ENCODE data around the gene DNAJC8. TPM values are rescaled to one million over a fixed set of nuclear protein-coding genes. Genes with fewer than 3 reads are reported as not detected.
A peak's percentile ranks its signal among the peaks of the same experiment; 100 is the strongest.

DNAJC8 gene
- total RNA-seq, 3 donors from 2014 or later (not counting 1 experiment from before 2014, with no cell fraction given): 85.3 to 85.9 (median 85.4) TPM

- H3K4me3 Mint-ChIP-seq: no peak overlapping the region
- peaks cover 0 to 15% of the 10 kb centered on the region in 2 donors for H3K27me3 Mint-ChIP-seq (ENCODE audit: low read depth in 2 of 2)
- DNase-seq: no peak
- no peak for TF ChIP-seq CTCF (IDR thresholded peaks at IDR 0.05)
- no peak overlapping the region for H3K27ac Mint-ChIP-seq
- Histone ChIP-seq H3K36me3 (ENCODE audit: control insufficient read depth, insufficient read depth, low read length) (no peaks in the 10 kb centered on the region), H3K4me3 (ENCODE audit: low read length) (no peak overlapping the region), H3K27me3 (ENCODE audit: control insufficient read depth, insufficient read depth, low read length) (no peaks in the 10 kb centered on the region), H3K4me1 (ENCODE audit: control insufficient read depth, insufficient read depth, low read length) (peaks cover 61% of the 10 kb centered on the region), H3K9me3 (ENCODE audit: control insufficient read depth, insufficient read depth, low read length) (no peaks in the 10 kb centered on the region), H3K27ac (ENCODE audit: low read length) (no peak overlapping the region)
- peaks cover 45 to 51% of the 10 kb centered on the region in 2 donors for H3K4me1 Mint-ChIP-seq
- ATAC-seq: no peak
- intact Hi-C loops (cut with micrococcal nuclease): no loop called here
- H3K36me3 Mint-ChIP-seq: no peaks in the 10 kb centered on the region
- 75% methylated on average over 8 of the region's 8 CpGs for WGBS (ENCODE audit: insufficient coverage)
- H3K9me3 Mint-ChIP-seq: no peaks in the 10 kb centered on the region
Observed at GRCh38 chr1:28175955-28176485, 56.8 kb downstream of the DNAJC8 start.

GRCh38 chr1:28173980-28174297 is 58.9 kb downstream of the DNAJC8 start:
- H3K4me3 ChIP-seq (ENCODE audit: low read length): no peak overlapping the region
- DNase-seq (no peak), ATAC-seq (no peak)
- peaks cover 50 to 58% of the 10 kb centered on the region in 2 donors for H3K4me1 Mint-ChIP-seq
- no peaks in the 10 kb centered on the region for H3K9me3 ChIP-seq (ENCODE audit: control insufficient read depth, insufficient read depth, low read length)
- no peaks in the 10 kb centered on the region for H3K9me3 Mint-ChIP-seq
- H3K36me3 Mint-ChIP-seq: no peaks in the 10 kb centered on the region
- peak overlapping the region; percentile 30 to 78 for H3K27ac Mint-ChIP-seq
- intact Hi-C loops (cut with micrococcal nuclease): no loop called here
- WGBS (ENCODE audit: insufficient coverage): 97% methylated on average over 4 of the region's 5 CpGs
- H3K27me3 Mint-ChIP-seq (ENCODE audit: low read depth in 2 of 2): peaks cover 0 to 15% of the 10 kb centered on the region in 2 donors
- no peaks in the 10 kb centered on the region for H3K36me3 ChIP-seq (ENCODE audit: control insufficient read depth, insufficient read depth, low read length)
- H3K4me1 ChIP-seq (ENCODE audit: control insufficient read depth, insufficient read depth, low read length): peaks cover 64% of the 10 kb centered on the region
- peak overlapping the region; percentile 40 for H3K4me3 Mint-ChIP-seq
- no peak for TF ChIP-seq CTCF (IDR thresholded peaks at IDR 0.05)
- no peak overlapping the region for H3K27ac ChIP-seq (ENCODE audit: low read length)
- no peaks in the 10 kb centered on the region for H3K27me3 ChIP-seq (ENCODE audit: control insufficient read depth, insufficient read depth, low read length)

GRCh38 chr1:28173151-28173979 is 59.5 kb downstream of the DNAJC8 start:
- H3K27me3 Mint-ChIP-seq (ENCODE audit: low read depth in 2 of 2): peaks cover 0 to 12% of the 10 kb centered on the region in 2 donors
- peaks cover 55 to 63% of the 10 kb centered on the region in 2 donors for H3K4me1 Mint-ChIP-seq
- no peak for TF ChIP-seq CTCF (IDR thresholded peaks at IDR 0.05)
- peak in 2 of 3 donors; percentile 15 to 47 for ATAC-seq
- intact Hi-C loops (cut with micrococcal nuclease): no loop called here
- DNase-seq: no peak
- H3K27ac ChIP-seq (ENCODE audit: low read length): peak overlapping the region; percentile 34
- H3K4me3 ChIP-seq (ENCODE audit: low read length): no peak overlapping the region
- H3K27me3 ChIP-seq (ENCODE audit: control insufficient read depth, insufficient read depth, low read length): no peaks in the 10 kb centered on the region
- peaks cover 70% of the 10 kb centered on the region for H3K4me1 ChIP-seq (ENCODE audit: control insufficient read depth, insufficient read depth, low read length)
- no peaks in the 10 kb centered on the region for H3K36me3 Mint-ChIP-seq
- peak overlapping the region; percentile 40 for H3K4me3 Mint-ChIP-seq
- 48% methylated on average over 10 of the region's 11 CpGs for WGBS (ENCODE audit: insufficient coverage)
- no peaks in the 10 kb centered on the region for H3K9me3 Mint-ChIP-seq
- peak overlapping the region; percentile 78 to 86 for H3K27ac Mint-ChIP-seq
- no peaks in the 10 kb centered on the region for H3K36me3 ChIP-seq (ENCODE audit: control insufficient read depth, insufficient read depth, low read length)
- H3K9me3 ChIP-seq (ENCODE audit: control insufficient read depth, insufficient read depth, low read length): no peaks in the 10 kb centered on the region

Data from natural killer cell (primary cell).